Measurements from ENCODE around the gene LIPC. TPM values are rescaled to one million over a fixed set of nuclear protein-coding genes. Genes with fewer than 3 reads are reported as not detected.

Gene LIPC
- polyA plus RNA-seq, 3 donors = 0.37 TPM; not detected in 2

DNA sequence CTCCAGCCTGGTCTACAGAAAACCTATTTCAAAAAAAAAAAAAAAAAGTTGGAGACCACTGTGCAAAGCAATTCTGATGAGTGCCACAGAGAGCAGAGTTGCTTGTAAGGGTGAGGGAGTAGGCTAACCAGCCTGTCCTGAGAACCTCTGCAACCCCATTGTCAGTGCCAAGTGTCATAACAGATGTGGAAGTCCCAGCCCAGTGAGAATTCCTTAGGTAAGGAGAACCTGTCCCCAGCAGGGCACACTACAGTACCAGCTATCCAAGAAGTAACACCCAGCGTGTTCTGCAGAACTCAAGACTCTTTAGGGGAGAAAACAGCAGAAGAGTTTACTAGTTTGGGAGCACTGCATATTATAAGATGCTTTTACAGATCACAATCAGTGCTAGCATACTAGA is 156.3 kb downstream of the LIPC start:
- no peak overlapping the region for H3K4me2 ChIP-seq (replicated peaks; ENCODE audit: extremely low read depth, low read length, poor library complexity, severe bottlenecking)
- no peak overlapping the region for H3K4me3 ChIP-seq (replicated peaks in 1 of 3; ENCODE audit: low read depth in 2 of 3, low read length in 3 of 3)
- Mint-ChIP-seq H3K9me3 (peaks cover 0 to 3% (median under 1%) of the 10 kb centered on the region in 7 donors), H3K36me3 (peaks cover 12 to 15% of the 10 kb centered on the region in 2 donors), H3K27ac (no peak overlapping the region), H3K27me3 (ENCODE audit: low read depth in 3 of 3) (peaks cover 1 to 4% (median 2%) of the 10 kb centered on the region in 3 donors), H3K4me1 (peaks cover 19% of the 10 kb centered on the region), H3K4me3 (no peak overlapping the region)
- H3K27me3 ChIP-seq (ENCODE audit: control insufficient read depth in 2 of 2, insufficient read depth in 2 of 2, low read length in 2 of 2) = no peaks in the 10 kb centered on the region
- H3K9ac ChIP-seq (ENCODE audit: insufficient read depth, low read length, poor library complexity, severe bottlenecking) = no peak overlapping the region
- H3K4me1 ChIP-seq (ENCODE audit: control insufficient read depth in 1 of 2, insufficient read depth in 2 of 2, low read length in 2 of 2) = peaks cover 10 to 12% of the 10 kb centered on the region in 2 donors
- H4K20me1 ChIP-seq (ENCODE audit: insufficient read depth, low read length) = no peaks in the 10 kb centered on the region
- H3K27ac ChIP-seq (ENCODE audit: low read depth in 1 of 2, low read length in 2 of 2) = no peak overlapping the region
- no peak overlapping the region for H2AFZ ChIP-seq (ENCODE audit: insufficient read depth, low read depth, low read length, poor library complexity, severe bottlenecking)
- no peak for DNase-seq
- peaks cover 0 to 6% of the 10 kb centered on the region in 2 donors for H3K36me3 ChIP-seq (replicated peaks in 1 of 2; ENCODE audit: control insufficient read depth in 1 of 2, insufficient read depth in 2 of 2, low read length in 2 of 2)
- no peaks in the 10 kb centered on the region for H3K79me2 ChIP-seq (ENCODE audit: insufficient read depth, low read length)
- TF ChIP-seq, protein P1, sequence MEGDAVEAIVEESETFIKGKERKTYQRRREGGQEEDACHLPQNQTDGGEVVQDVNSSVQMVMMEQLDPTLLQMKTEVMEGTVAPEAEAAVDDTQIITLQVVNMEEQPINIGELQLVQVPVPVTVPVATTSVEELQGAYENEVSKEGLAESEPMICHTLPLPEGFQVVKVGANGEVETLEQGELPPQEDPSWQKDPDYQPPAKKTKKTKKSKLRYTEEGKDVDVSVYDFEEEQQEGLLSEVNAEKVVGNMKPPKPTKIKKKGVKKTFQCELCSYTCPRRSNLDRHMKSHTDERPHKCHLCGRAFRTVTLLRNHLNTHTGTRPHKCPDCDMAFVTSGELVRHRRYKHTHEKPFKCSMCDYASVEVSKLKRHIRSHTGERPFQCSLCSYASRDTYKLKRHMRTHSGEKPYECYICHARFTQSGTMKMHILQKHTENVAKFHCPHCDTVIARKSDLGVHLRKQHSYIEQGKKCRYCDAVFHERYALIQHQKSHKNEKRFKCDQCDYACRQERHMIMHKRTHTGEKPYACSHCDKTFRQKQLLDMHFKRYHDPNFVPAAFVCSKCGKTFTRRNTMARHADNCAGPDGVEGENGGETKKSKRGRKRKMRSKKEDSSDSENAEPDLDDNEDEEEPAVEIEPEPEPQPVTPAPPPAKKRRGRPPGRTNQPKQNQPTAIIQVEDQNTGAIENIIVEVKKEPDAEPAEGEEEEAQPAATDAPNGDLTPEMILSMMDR (IDR thresholded peaks at IDR 0.05) = no peak
- no peaks in the 10 kb centered on the region for H3K9me3 ChIP-seq (replicated peaks in 1 of 2; ENCODE audit: control insufficient read depth in 1 of 2, insufficient read depth in 1 of 2, low read length in 2 of 2)
- intact Hi-C loops (cut with micrococcal nuclease) = no loop called here
- no CpG with 5 or more reads among the region's 1 CpG for WGBS (ENCODE audit: insufficient coverage)

DNA sequence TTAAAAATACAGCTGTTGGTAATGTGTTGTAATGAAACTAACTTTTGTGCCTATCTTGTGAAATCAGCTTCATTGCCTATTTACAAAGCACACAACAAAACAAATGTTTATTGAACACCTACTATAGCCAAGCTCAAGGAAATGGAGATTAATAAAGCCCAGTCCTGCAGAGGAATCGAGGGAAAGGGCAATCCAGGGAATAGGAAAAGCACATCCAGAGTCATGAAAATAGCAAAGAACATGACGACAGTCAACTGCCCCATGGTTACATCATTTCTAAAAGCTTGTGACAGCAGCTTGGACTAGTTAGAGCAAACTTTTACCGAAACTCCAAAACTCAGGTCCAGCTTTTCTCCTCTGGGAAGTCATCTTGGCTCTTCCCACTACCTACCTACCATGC is 157.3 kb downstream of the LIPC start:
- peaks cover 17 to 20% of the 10 kb centered on the region in 2 donors for H3K36me3 Mint-ChIP-seq
- peaks cover 3 to 6% of the 10 kb centered on the region in 2 donors for H3K36me3 ChIP-seq (replicated peaks in 1 of 2; ENCODE audit: control insufficient read depth in 1 of 2, insufficient read depth in 2 of 2, low read length in 2 of 2)
- H3K9me3 Mint-ChIP-seq = peaks cover 0 to 1% (median 0%) of the 10 kb centered on the region in 7 donors
- H3K27ac ChIP-seq (ENCODE audit: low read depth in 1 of 2, low read length in 2 of 2) = no peak overlapping the region
- H3K4me3 Mint-ChIP-seq = no peak overlapping the region
- H3K4me1 ChIP-seq (ENCODE audit: control insufficient read depth in 1 of 2, insufficient read depth in 2 of 2, low read length in 2 of 2) = peaks cover 15% of the 10 kb centered on the region in 2 donors
- no peaks in the 10 kb centered on the region for H4K20me1 ChIP-seq (ENCODE audit: insufficient read depth, low read length)
- peaks cover 1 to 4% (median 2%) of the 10 kb centered on the region in 3 donors for H3K27me3 Mint-ChIP-seq (ENCODE audit: low read depth in 3 of 3)
- no peaks in the 10 kb centered on the region for H3K9me3 ChIP-seq (replicated peaks in 1 of 2; ENCODE audit: control insufficient read depth in 1 of 2, insufficient read depth in 1 of 2, low read length in 2 of 2)
- intact Hi-C loops (cut with micrococcal nuclease) = no loop called here
- WGBS (ENCODE audit: insufficient coverage) = 83% methylated on average over 2 of the region's 3 CpGs
- H3K79me2 ChIP-seq (ENCODE audit: insufficient read depth, low read length) = no peaks in the 10 kb centered on the region
- H3K27me3 ChIP-seq (ENCODE audit: control insufficient read depth in 2 of 2, insufficient read depth in 2 of 2, low read length in 2 of 2) = no peaks in the 10 kb centered on the region
- no peak overlapping the region for H3K27ac Mint-ChIP-seq
- TF ChIP-seq, protein P1 (IDR thresholded peaks at IDR 0.05) = no peak
- H3K4me2 ChIP-seq (replicated peaks; ENCODE audit: extremely low read depth, low read length, poor library complexity, severe bottlenecking) = no peak overlapping the region
- no peak overlapping the region for H2AFZ ChIP-seq (ENCODE audit: insufficient read depth, low read depth, low read length, poor library complexity, severe bottlenecking)
- no peak for DNase-seq
- no peak overlapping the region for H3K9ac ChIP-seq (ENCODE audit: insufficient read depth, low read length, poor library complexity, severe bottlenecking)
- no peak overlapping the region for H3K4me3 ChIP-seq (replicated peaks in 1 of 3; ENCODE audit: low read depth in 2 of 3, low read length in 3 of 3)
- H3K4me1 Mint-ChIP-seq = peaks cover 22% of the 10 kb centered on the region

Measured in CD14-positive monocyte (primary cell).